ENCODE measurements around the gene ARHGAP42. TPM values are rescaled to one million over a fixed set of nuclear protein-coding genes. Genes with fewer than 3 reads are reported as not detected.

ARHGAP42 gene
- total RNA-seq, 1 experiment from 2014 or later, result 26.5 TPM

GRCh38 chr11:100801225-100801999, 114.3 kb downstream of the ARHGAP42 start:
- no peak overlapping the region for H3K4me3 ChIP-seq
- H3K9me3 ChIP-seq (replicated peaks), result no peaks in the 10 kb centered on the region
- H3K4me1 ChIP-seq, result no peaks in the 10 kb centered on the region
- H3K27me3 ChIP-seq, result no peaks in the 10 kb centered on the region
- no peak overlapping the region for H3K27ac ChIP-seq
- peaks cover 2% of the 10 kb centered on the region for H3K36me3 ChIP-seq
- no peak for DNase-seq

DNA sequence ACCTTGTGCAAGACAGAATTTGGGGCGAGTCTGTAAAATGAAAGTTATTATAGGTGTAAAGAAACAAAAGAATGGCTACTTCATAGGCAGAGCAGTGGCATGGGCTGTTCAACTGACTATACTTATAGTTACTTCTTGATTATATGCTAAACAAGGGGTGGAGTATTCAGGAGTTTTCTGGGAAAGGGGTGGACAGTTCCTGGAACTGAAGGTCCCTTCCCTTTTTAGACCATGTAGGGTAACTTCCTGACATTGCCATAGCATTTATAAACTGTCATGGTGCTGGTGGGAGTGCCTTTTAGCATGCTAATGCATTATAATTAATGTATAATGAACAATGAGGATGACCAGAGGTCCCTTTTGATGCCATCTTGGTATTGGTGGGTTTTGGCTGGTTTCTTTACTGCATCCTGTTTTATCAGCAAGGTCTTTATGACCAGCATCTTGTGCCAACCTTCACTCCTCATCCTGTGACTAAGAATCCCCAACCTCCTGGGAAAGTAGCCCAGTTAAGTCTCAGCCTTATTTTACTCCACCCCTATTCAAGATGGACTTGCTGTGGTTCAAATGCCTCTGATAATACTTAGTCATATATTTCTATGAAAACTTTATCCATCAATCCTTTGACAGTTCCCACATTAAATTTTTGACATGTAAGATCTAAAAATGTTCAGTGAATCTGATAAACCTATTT, 118.6 kb downstream of the ARHGAP42 start:
- Histone ChIP-seq H3K9me3 (replicated peaks) (no peaks in the 10 kb centered on the region), H3K36me3 (no peaks in the 10 kb centered on the region), H3K27ac (no peak overlapping the region), H3K4me1 (no peaks in the 10 kb centered on the region), H3K4me3 (no peak overlapping the region), H3K27me3 (no peaks in the 10 kb centered on the region)
- DNase-seq, result no peak

- no peak overlapping the region for H3K27ac ChIP-seq
- no peaks in the 10 kb centered on the region for H3K9me3 ChIP-seq (replicated peaks)
- H3K36me3 ChIP-seq, result no peaks in the 10 kb centered on the region
- no peaks in the 10 kb centered on the region for H3K27me3 ChIP-seq
- no peak overlapping the region for H3K4me3 ChIP-seq
- no peaks in the 10 kb centered on the region for H3K4me1 ChIP-seq
- DNase-seq, result no peak
Measured at GRCh38 chr11:100806296-100806695, 119.2 kb downstream of the ARHGAP42 start.

DNA sequence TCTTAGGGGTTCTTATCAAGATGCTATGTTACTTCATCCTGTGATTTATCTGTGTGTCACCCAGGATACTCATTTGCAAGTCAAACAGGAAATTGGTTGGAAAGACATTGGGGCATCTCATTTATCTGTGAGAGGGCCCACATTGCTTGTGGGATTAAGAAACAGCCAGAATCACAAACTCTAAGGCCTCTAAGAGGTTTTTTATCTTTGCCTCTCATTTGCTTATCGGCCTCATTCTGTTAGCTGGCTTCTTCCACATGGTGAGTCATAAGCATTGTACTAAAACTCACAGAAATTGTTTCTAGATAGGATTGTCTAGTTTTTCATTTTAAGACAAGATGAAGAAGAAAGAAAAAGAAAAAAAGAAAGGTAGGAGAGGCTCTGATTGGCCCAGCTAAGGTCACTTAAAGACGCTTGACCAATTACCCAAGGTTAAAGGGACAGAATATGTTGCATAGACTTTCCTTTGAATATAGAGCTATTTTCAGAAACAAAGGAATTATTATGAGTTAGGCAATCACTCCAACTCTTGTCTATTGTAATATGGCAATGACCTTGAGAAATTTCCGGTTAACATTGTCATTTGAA, 121.9 kb downstream of the ARHGAP42 start:
- H3K4me1 ChIP-seq, result no peaks in the 10 kb centered on the region
- H3K27me3 ChIP-seq, result no peaks in the 10 kb centered on the region
- no peak for DNase-seq
- no peak overlapping the region for H3K4me3 ChIP-seq
- no peaks in the 10 kb centered on the region for H3K9me3 ChIP-seq (replicated peaks)
- no peak overlapping the region for H3K27ac ChIP-seq
- no peaks in the 10 kb centered on the region for H3K36me3 ChIP-seq

- DNase-seq, result no peak
- no peaks in the 10 kb centered on the region for H3K27me3 ChIP-seq
- no peaks in the 10 kb centered on the region for H3K36me3 ChIP-seq
- no peak overlapping the region for H3K27ac ChIP-seq
- no peaks in the 10 kb centered on the region for H3K9me3 ChIP-seq (replicated peaks)
- no peaks in the 10 kb centered on the region for H3K4me1 ChIP-seq
- H3K4me3 ChIP-seq, result no peak overlapping the region
Measured at GRCh38 chr11:100810146-100810545, 123.1 kb downstream of the ARHGAP42 start.

GRCh38 chr11:100810666-100811065, 123.6 kb downstream of the ARHGAP42 start:
- DNase-seq, result no peak
- H3K27me3 ChIP-seq, result no peaks in the 10 kb centered on the region
- no peaks in the 10 kb centered on the region for H3K36me3 ChIP-seq
- H3K4me3 ChIP-seq, result no peak overlapping the region
- no peaks in the 10 kb centered on the region for H3K4me1 ChIP-seq
- H3K27ac ChIP-seq, result no peak overlapping the region
- no peaks in the 10 kb centered on the region for H3K9me3 ChIP-seq (replicated peaks)

DNA sequence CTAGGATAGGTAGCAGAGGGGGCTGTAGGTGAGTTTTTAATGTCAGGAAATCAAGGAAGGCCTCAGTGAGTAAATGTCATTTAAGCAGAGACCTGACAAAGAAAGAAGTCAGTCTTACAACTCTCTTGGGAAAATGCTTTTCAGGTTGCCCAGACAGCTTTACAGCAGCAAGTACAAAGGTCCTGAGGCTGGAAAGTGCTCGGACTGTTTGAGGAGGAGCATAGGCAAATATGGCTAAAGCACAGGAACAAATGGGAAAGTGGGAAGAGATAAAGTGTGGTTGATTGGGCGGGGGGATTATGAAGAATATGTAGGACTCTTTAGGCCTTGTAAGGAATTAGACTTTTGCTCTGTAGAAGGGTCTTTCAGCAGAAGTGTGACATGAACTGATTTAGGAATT, 125.4 kb downstream of the ARHGAP42 start:
- no peak for DNase-seq
- H3K4me3 ChIP-seq, result no peak overlapping the region
- no peaks in the 10 kb centered on the region for H3K9me3 ChIP-seq (replicated peaks)
- no peaks in the 10 kb centered on the region for H3K27me3 ChIP-seq
- H3K36me3 ChIP-seq, result no peaks in the 10 kb centered on the region
- no peak overlapping the region for H3K27ac ChIP-seq
- H3K4me1 ChIP-seq, result no peaks in the 10 kb centered on the region

DNA sequence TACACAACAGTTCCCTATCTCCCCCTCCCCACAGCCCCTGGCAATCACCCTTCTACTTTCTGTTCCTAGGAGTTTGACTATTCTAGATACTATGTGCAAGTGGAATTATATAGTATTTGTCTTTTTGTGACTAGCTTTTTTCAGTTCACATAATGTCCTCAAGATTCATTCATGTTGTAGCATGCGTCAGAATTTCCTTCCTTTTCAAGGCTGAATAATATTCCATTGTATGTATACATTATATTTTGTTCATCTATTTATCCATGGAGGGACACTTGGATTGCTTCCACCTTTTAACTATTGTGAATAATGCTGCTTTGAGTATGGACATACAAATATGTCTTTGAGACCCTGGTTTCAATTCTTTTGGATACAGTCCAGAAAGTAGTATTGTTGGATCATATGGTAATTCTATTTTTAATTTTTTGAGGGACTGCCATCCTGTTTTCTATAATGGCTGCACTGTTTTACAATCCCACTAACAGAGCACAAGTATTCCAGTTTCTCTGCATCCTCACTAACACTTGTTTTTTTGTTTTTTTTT, 128.8 kb downstream of the ARHGAP42 start:
- H3K4me1 ChIP-seq, result no peaks in the 10 kb centered on the region
- H3K27me3 ChIP-seq, result no peaks in the 10 kb centered on the region
- H3K27ac ChIP-seq, result no peak overlapping the region
- DNase-seq, result no peak
- H3K36me3 ChIP-seq, result no peaks in the 10 kb centered on the region
- H3K9me3 ChIP-seq (replicated peaks), result no peaks in the 10 kb centered on the region
- H3K4me3 ChIP-seq, result no peak overlapping the region

GRCh38 chr11:100816823-100817222, 129.7 kb downstream of the ARHGAP42 start:
- H3K36me3 ChIP-seq, result no peaks in the 10 kb centered on the region
- no peak for DNase-seq
- H3K9me3 ChIP-seq (replicated peaks), result no peaks in the 10 kb centered on the region

DNA sequence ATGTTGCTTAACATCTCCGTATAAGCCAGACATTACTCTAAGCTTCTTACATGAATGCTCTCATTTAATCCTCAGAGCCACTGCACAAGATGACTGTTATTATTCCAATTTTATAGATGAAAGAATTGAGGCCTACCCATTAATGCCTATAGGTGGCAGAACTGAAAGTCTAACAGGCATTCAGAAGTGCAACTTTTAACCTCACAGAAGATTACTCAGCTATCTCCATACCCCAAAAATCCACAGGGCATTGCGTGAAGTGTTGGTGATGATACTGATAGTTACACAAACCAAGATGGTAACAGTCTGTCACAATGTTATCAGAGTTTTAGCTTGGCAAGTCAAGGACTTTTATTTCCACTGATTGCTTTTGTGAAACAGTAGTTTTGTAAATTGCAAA, 130.5 kb downstream of the ARHGAP42 start:
- Histone ChIP-seq H3K36me3 (no peaks in the 10 kb centered on the region), H3K4me3 (no peak overlapping the region), H3K27me3 (no peaks in the 10 kb centered on the region), H3K27ac (no peak overlapping the region), H3K9me3 (replicated peaks) (no peaks in the 10 kb centered on the region), H3K4me1 (peaks cover 3% of the 10 kb centered on the region)
- no peak for DNase-seq

More at GRCh38 chr11:100816823-100817222, 129.7 kb downstream of the ARHGAP42 start:
- Histone ChIP-seq H3K4me1 (no peaks in the 10 kb centered on the region), H3K4me3 (no peak overlapping the region), H3K27me3 (no peaks in the 10 kb centered on the region), H3K27ac (no peak overlapping the region)

DNA sequence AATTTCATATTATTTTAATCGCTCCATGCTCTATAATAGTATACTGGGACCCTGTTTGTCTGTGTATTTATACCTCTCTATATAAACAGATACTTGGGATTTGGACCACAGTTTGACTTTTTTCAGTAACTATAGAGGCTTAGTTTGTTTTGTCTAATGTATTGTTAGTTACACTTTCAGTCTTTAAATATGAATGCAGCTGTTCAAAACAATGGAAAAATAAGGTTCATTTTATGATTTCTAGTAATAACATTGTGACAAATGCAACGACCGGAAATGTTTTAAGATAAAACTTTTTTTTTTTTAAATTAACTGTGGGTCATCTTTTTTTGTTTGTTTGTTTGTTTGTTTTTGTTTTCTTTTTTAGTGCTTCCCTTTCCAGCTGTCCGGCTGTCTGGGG, 133.5 kb downstream of the ARHGAP42 start:
- Histone ChIP-seq H3K27me3 (no peaks in the 10 kb centered on the region), H3K27ac (no peak overlapping the region), H3K4me1 (peaks cover 11% of the 10 kb centered on the region), H3K4me3 (no peak overlapping the region), H3K9me3 (replicated peaks) (no peaks in the 10 kb centered on the region), H3K36me3 (no peaks in the 10 kb centered on the region)
- no peak for DNase-seq

DNA sequence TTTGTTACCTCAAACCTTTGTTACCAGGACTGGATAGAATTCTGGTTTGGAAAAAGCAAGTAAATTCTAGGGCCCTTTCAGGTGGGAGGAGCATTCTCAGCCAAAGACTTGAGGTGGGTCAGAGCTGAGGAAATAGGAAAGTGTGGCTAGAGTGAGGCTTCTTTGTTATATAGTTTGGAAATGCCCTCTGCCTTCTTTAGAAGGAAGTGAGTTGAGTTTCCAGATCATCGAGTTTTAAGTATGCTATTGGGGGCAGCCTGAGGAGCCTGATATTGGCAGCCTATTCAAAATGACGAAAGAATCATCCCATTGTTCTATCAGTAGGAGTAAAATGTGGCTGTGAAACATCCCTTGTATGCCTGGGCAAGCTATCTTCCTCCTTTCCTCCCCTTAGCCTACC, 134.1 kb downstream of the ARHGAP42 start:
- Histone ChIP-seq H3K9me3 (replicated peaks) (no peaks in the 10 kb centered on the region), H3K4me3 (no peak overlapping the region), H3K4me1 (peaks cover 11% of the 10 kb centered on the region), H3K27me3 (no peaks in the 10 kb centered on the region), H3K27ac (no peak overlapping the region), H3K36me3 (no peaks in the 10 kb centered on the region)
- no peak for DNase-seq

- peaks cover 22% of the 10 kb centered on the region for H3K4me1 ChIP-seq
- H3K4me3 ChIP-seq, result no peak overlapping the region
- no peaks in the 10 kb centered on the region for H3K36me3 ChIP-seq
- H3K27ac ChIP-seq, result 0 out of 2 replicates have a peak overlapping the region, but pooled peaks have one; percentile 9
- H3K27me3 ChIP-seq, result no peaks in the 10 kb centered on the region
- no peaks in the 10 kb centered on the region for H3K9me3 ChIP-seq (replicated peaks)
- no peak for DNase-seq
Measured at GRCh38 chr11:100823360-100823759, 136.3 kb downstream of the ARHGAP42 start.

GRCh38 chr11:100824041-100824809, 137.1 kb downstream of the ARHGAP42 start:
- H3K4me1 ChIP-seq, result peaks cover 22% of the 10 kb centered on the region

More at GRCh38 chr11:100824041-100824809, 137.1 kb downstream of the ARHGAP42 start:
- H3K36me3 ChIP-seq, result no peaks in the 10 kb centered on the region
- no peak for DNase-seq
- no peaks in the 10 kb centered on the region for H3K9me3 ChIP-seq (replicated peaks)
- H3K27ac ChIP-seq, result no peak overlapping the region
- H3K27me3 ChIP-seq, result no peaks in the 10 kb centered on the region
- no peak overlapping the region for H3K4me3 ChIP-seq
